GM10266 (cell line): ENCODE data around the gene RASSF10.

Experiments used
- DNase-seq: peaks from one replicate; pipeline ENCODE4 v3.0.0; 2012; ENCODE audit errors: extremely low spot score
- CTCF ChIP-seq: IDR thresholded peaks from 2 replicates; pipeline ENCODE4 v1.5.1; 2012; ENCODE audit warnings: mild to moderate bottlenecking, low read depth; ENCODE audit not compliant: control insufficient read depth, insufficient read depth; ENCODE audit errors: missing control alignments

The RASSF10 gene

GRCh38 chr11:13016415-13016814 is 7.3 kb downstream of the RASSF10 start:
- no peak for DNase-seq
- TF ChIP-seq CTCF: no peak

GRCh38 chr11:13019313-13019712 is 10.2 kb downstream of the RASSF10 start:
- no peak for DNase-seq
- TF ChIP-seq CTCF: no peak

- DNase-seq: no peak
- TF ChIP-seq CTCF: no peak
Observed at GRCh38 chr11:13023423-13023822, 14.3 kb downstream of the RASSF10 start.

GRCh38 chr11:13026722-13027121 is 17.6 kb downstream of the RASSF10 start:
- no peak for TF ChIP-seq CTCF
- no peak for DNase-seq

- no peak for DNase-seq
- no peak for TF ChIP-seq CTCF
Observed at GRCh38 chr11:13028322-13028721, 19.2 kb downstream of the RASSF10 start.

- TF ChIP-seq CTCF: no peak
- DNase-seq: no peak
Observed at GRCh38 chr11:13029872-13030271, 20.8 kb downstream of the RASSF10 start.

- no peak for DNase-seq
- no peak for TF ChIP-seq CTCF
Observed at GRCh38 chr11:13030857-13031256, 21.7 kb downstream of the RASSF10 start.

- DNase-seq: no peak
- no peak for TF ChIP-seq CTCF
Observed at GRCh38 chr11:13031349-13031748, 22.2 kb downstream of the RASSF10 start.
